Endothelial cell of umbilical vein (primary cell): Measurements from ENCODE around the gene MLF1. TPM values are rescaled to one million over a fixed set of nuclear protein-coding genes. Genes with fewer than 3 reads are reported as not detected.

Experiments used
- Bru-seq: library from RNA; stranded (reverse); fragments of 400-500 nt; gene quantifications from one replicate; lab custom pipeline; 2021; lab: Mats Ljungman, UMichigan
- BruChase-seq, 2 experiments: library from RNA; stranded (reverse); fragments of 400-500 nt; gene quantifications; one replicate each; lab custom pipeline; 2021; lab: Mats Ljungman, UMichigan
- BruUV-seq: library from RNA; stranded (reverse); fragments of 400-500 nt; replicated peaks from 2 replicates; lab custom pipeline; 2021; lab: Mats Ljungman, UMichigan
- CTCF ChIA-PET: fragments of 300-600, 350-600 bp; sonication (Branson Sonifier 250); formaldehyde crosslinking; loops from one replicate; lab custom pipeline; 2021; ENCODE audit warnings: antibody characterized with exemption, inconsistent platforms; lab: Charles Lee
- POLR2A ChIA-PET: fragments of 300-600, 350-600 bp; sonication (Branson Sonifier 250); formaldehyde crosslinking; loops from one replicate; lab custom pipeline; 2021; ENCODE audit warnings: antibody characterized with exemption, inconsistent platforms; lab: Charles Lee
- DNase-seq: peaks from one replicate; pipeline ENCODE4 v3.0.0-alpha.2; 2011; ENCODE audit warnings: low read depth, low spot score
- FAIRE-seq: peaks from 2 replicates; lab custom pipeline; 2011; peaks lifted over from hg19 to GRCh38; lab: Jason Lieb, UNC
- H2AFZ ChIP-seq: 2 replicates; pipeline ENCODE4 v1.6.0; 2012; ENCODE audit warnings: low read depth, low read length, control low read depth, inconsistent platforms
- H3K27ac ChIP-seq: 2 replicates; pipeline ENCODE4 v1.5.1; 2011; ENCODE audit warnings: low read depth, mild to moderate bottlenecking, control low read depth, low read length, moderate library complexity; ENCODE audit not compliant: insufficient read depth
- H3K27me3 ChIP-seq, 2 experiments: 2 replicates each; pipeline versions ENCODE4 v1.6.0 to v1.6.1; 2011; ENCODE audit warnings: low read length in 2 of 2, mixed read lengths in 1 of 2; ENCODE audit not compliant: control insufficient read depth in 2 of 2, insufficient read depth in 2 of 2
- H3K36me3 ChIP-seq, 2 experiments: 2 replicates in 1 of 2; 3 replicates in 1 of 2; pipeline ENCODE4 v1.5.1; 2011; ENCODE audit warnings: low read length in 2 of 2, mild to moderate bottlenecking in 1 of 2, moderate library complexity in 1 of 2; ENCODE audit not compliant: control insufficient read depth in 2 of 2, insufficient read depth in 2 of 2; ENCODE audit errors: extremely low read depth in 1 of 2
- H3K4me1 ChIP-seq: 3 replicates; pipeline ENCODE4 v1.5.1; 2011; ENCODE audit warnings: mild to moderate bottlenecking, low read length; ENCODE audit not compliant: control insufficient read depth, insufficient read depth; ENCODE audit errors: extremely low read depth
- H3K4me2 ChIP-seq: 2 replicates; pipeline ENCODE4 v1.6.1; 2011; ENCODE audit warnings: low read length, control low read depth, mixed read lengths; ENCODE audit not compliant: insufficient read depth
- H3K4me3 ChIP-seq, 3 experiments: fragments of 200-600 bp in 1 of 3; sonication (generic), shearing (Covaris generic) in 1 of 3; replicated peaks in 1 of 3; 2 replicates each; pipeline ENCODE4 v1.5.1; 2011 to 2016; ENCODE audit warnings: control low read depth in 3 of 3, low read length in 3 of 3, mild to moderate bottlenecking in 2 of 3, inconsistent platforms in 1 of 3, low read depth in 1 of 3, moderate library complexity in 1 of 3; ENCODE audit not compliant: insufficient read depth in 1 of 3
- H3K79me2 ChIP-seq: 2 replicates; pipeline ENCODE4 v1.6.0; 2012; ENCODE audit warnings: low read length, inconsistent platforms; ENCODE audit not compliant: control insufficient read depth, insufficient read depth
- H3K9ac ChIP-seq: replicated peaks from 2 replicates; pipeline ENCODE3; 2011; ENCODE audit warnings: low read length, control low read depth; ENCODE audit not compliant: insufficient read depth; ENCODE audit errors: extremely low read depth
- H3K9me1 ChIP-seq: replicated peaks from 3 replicates; pipeline ENCODE4 v1.6.0; 2011; ENCODE audit warnings: mild to moderate bottlenecking, low read length; ENCODE audit not compliant: control insufficient read depth, insufficient read depth; ENCODE audit errors: extremely low read depth
- H3K9me3 ChIP-seq: replicated peaks from 2 replicates; pipeline ENCODE4 v1.5.1; 2012; ENCODE audit warnings: low read length, inconsistent platforms; ENCODE audit not compliant: control insufficient read depth, insufficient read depth
- H4K20me1 ChIP-seq: replicated peaks from 2 replicates; pipeline ENCODE3; 2011; ENCODE audit warnings: mild to moderate bottlenecking, low read length; ENCODE audit not compliant: control insufficient read depth, insufficient read depth; ENCODE audit errors: extremely low read depth
- CTCF ChIP-seq, 2 donors: IDR thresholded peaks; 1 replicate in 1 of 2; 2 replicates in 1 of 2; pipeline ENCODE4 v1.5.1; 2011; ENCODE audit warnings: low read length in 2 of 2, mild to moderate bottlenecking in 2 of 2, moderate library complexity in 2 of 2, control low read depth in 1 of 2, inconsistent platforms in 1 of 2, low read depth in 1 of 2; ENCODE audit not compliant: insufficient read depth in 1 of 2; ENCODE audit errors: extremely low read depth in 1 of 2
- EZH2 ChIP-seq: IDR thresholded peaks from 2 replicates; pipeline ENCODE4 v1.6.1; 2012; ENCODE audit warnings: borderline replicate concordance, low read depth, mild to moderate bottlenecking, moderate library complexity, low read length, inconsistent platforms; ENCODE audit not compliant: severe bottlenecking
- FOS ChIP-seq: IDR thresholded peaks from 2 replicates; pipeline ENCODE4 v1.6.1; 2011; ENCODE audit warnings: mild to moderate bottlenecking, low read length, moderate library complexity, borderline replicate concordance; ENCODE audit not compliant: insufficient read depth
- GATA2 ChIP-seq: IDR thresholded peaks from 2 replicates; pipeline ENCODE4 v1.7.0; 2011; ENCODE audit warnings: low read depth, mild to moderate bottlenecking, moderate library complexity, mixed read lengths, low read length; ENCODE audit not compliant: insufficient read length, insufficient read depth
- JUN ChIP-seq: IDR thresholded peaks from 2 replicates; pipeline ENCODE4 v1.6.1; 2011; ENCODE audit warnings: borderline replicate concordance, low read depth; ENCODE audit not compliant: insufficient read length, insufficient read depth
- MYC ChIP-seq: IDR thresholded peaks from one replicate; pipeline ENCODE4 v1.6.1; 2011; ENCODE audit warnings: mild to moderate bottlenecking, low read depth, low read length
- POLR2A ChIP-seq: IDR thresholded peaks from 2 replicates; pipeline ENCODE4 v1.6.1; 2012; ENCODE audit warnings: low read depth, mild to moderate bottlenecking, control low read depth, low read length
- POLR2AphosphoS5 ChIP-seq: IDR thresholded peaks from 2 replicates; pipeline ENCODE4 v1.6.1; 2012; ENCODE audit warnings: low read depth, mild to moderate bottlenecking, control low read depth, low read length, moderate library complexity; ENCODE audit not compliant: insufficient read depth
- dilution Hi-C: fragments of 300-500 bp; cut with MboI; formaldehyde crosslinking; loops from one replicate; pipeline ENCODE4 v1.15.0; 2019; ENCODE audit warnings: low sequenced_read_pairs; ENCODE audit not compliant: extremely low pct_ligation_motif_present
- intact Hi-C: fragments of 100-400 bp; cut with micrococcal nuclease; formaldehyde crosslinking; loops from one replicate; pipeline ENCODE4 v1.10.0; 2022
- long read RNA-seq: library from polyadenylated mRNA; stranded (forward); transcript quantifications from one replicate; pipeline ENCODE4 v2.0.0, GENCODE V29; 2021
- polyA minus RNA-seq, 3 experiments: library from RNA; depleted of rRNA, polyadenylated mRNA; stranded (reverse); fragments of >200 nt; gene quantifications; 1 replicate in 1 of 3; 2 replicates in 2 of 3; pipeline ENCODE4 v1.2.3, GENCODE V29; 2011
- polyA plus RNA-seq, 4 experiments: library from polyadenylated mRNA; depleted of rRNA in 3 of 4; stranded (reverse) in 3 of 4; unstranded in 1 of 4; fragments of >200 nt; gene quantifications; 2 replicates each; pipeline versions ENCODE4 v1.2.1 to v1.2.3, GENCODE V29; 2011 to 2012; ENCODE audit warnings: missing spikeins in 1 of 4
- total RNA-seq: library from RNA; stranded (reverse); gene quantifications from 2 replicates; pipeline ENCODE4 v1.2.3, GENCODE V29; 2021
- TF ChIP-seq, protein P1 (sequence below): IDR thresholded peaks from 2 replicates; pipeline ENCODE4 v1.6.1; 2011; ENCODE audit not compliant: insufficient read depth, insufficient read length

The MLF1 gene
- total RNA-seq = 5.3 and 8.8 TPM in 2 replicates
- polyA plus RNA-seq = 2.2 and 3.0 TPM in 2 replicates
- polyA plus RNA-seq (2011; cell fraction: cytosol; rRNA removed) = 3.6 and 4.2 TPM in 2 replicates
- polyA plus RNA-seq (2011; cell fraction: nucleus; rRNA removed) = 2.0 and 2.9 TPM in 2 replicates
- polyA plus RNA-seq (2012) = 3.8 and 4.1 TPM in 2 replicates
- 2.7 and 4.2 TPM in 2 replicates for polyA minus RNA-seq
- polyA minus RNA-seq (2011; cell fraction: cytosol; rRNA and poly(A)+ RNA removed) = not detected
- polyA minus RNA-seq (2011; cell fraction: nucleus; rRNA and poly(A)+ RNA removed) = 1.2 and 1.7 TPM in 2 replicates
- percentile 44 among the genes with signal in this experiment for Bru-seq, nascent RNA
- BruChase-seq, experiment 1, labeled RNA remaining after a 6-hour chase = percentile 46 among the genes with signal in this experiment
- BruChase-seq, experiment 2, labeled RNA remaining after a 2-hour chase = percentile 45 among the genes with signal in this experiment
- long read RNA-seq, transcript MLF1-201 (7 exons, 2,203 nt) = major isoform, 34 of 48 reads
- long read RNA-seq, transcript MLF1-202 (7 exons, 2,222 nt) = minor isoform, 8 of 48 reads
- long read RNA-seq, partial matches to known transcripts = 0 of 48 reads
- long read RNA-seq, other reads (novel, unspliced or antisense) = 4 of 48 reads

GRCh38 chr3:158570999-158571702 lies at the start of gene MLF1:
MLF1 (plus strand) TSS chr3:158571194; CDS start chr3:158571301, 107 bp downstream.
- Histone ChIP-seq H3K27ac (peak within 1 kb of the TSS; percentile 3), H3K9ac (peak within 1 kb of the TSS; percentile 72), H3K9me3 (no peaks in the 10 kb centered on the region), H3K9me1 (no peaks in the 10 kb centered on the region), H3K4me1 (no peaks in the 10 kb centered on the region), H4K20me1 (no peaks in the 10 kb centered on the region), H3K4me2 (peak within 1 kb of the TSS; percentile 56), H3K36me3 (no peaks in the 10 kb centered on the region), H3K79me2 (no peaks in the 10 kb centered on the region), H3K4me3 (peak within 1 kb of the TSS; percentile 2 to 54 (median 31)), H3K27me3 (no peaks in the 10 kb centered on the region), H2AFZ (peak within 1 kb of the TSS; percentile 82)
- no TSS peak for BruUV-seq
- dilution Hi-C loops = no loop called here
- TF ChIP-seq GATA2 (peak; percentile 66), JUN (peak; percentile 18), FOS (no peak), POLR2A (no peak), POLR2AphosphoS5 (peak; percentile 38), EZH2 (no peak), CTCF (IDR thresholded peaks at IDR 0.05; ENCODE audit: extremely low read depth in 1 of 2, insufficient read depth in 1 of 2, low read depth in 1 of 2, low read length in 2 of 2) (no peak), MYC (peak; percentile 10)
- TF ChIP-seq, protein P1, sequence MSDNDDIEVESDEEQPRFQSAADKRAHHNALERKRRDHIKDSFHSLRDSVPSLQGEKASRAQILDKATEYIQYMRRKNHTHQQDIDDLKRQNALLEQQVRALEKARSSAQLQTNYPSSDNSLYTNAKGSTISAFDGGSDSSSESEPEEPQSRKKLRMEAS = peak; percentile 97
- DNase-seq = peak; percentile 98
- intact Hi-C loops = loop anchor here (2.0 to 5.0 kb wide), 2 partner anchors 74 to 91 kb away; partner anchors contain the start of gene GFM1
- ChIA-PET CTCF (interaction anchor here (0.8 to 2.6 kb wide), 14 partner anchors 13 to 965 kb away, joined by 3 to 11 read pairs (median 4); partner anchors contain the start of gene GFM1), POLR2A (interaction anchor here (0.9 to 1.3 kb wide), 2 partner anchors 73 to 220 kb away, joined by 3 read pairs; partner anchors contain the start of gene GFM1)
- peak; percentile 97 for FAIRE-seq
